ENCODE data around the gene RAD9A.
A peak's percentile ranks its signal among the peaks of the same experiment; 100 is the strongest.

The RAD9A gene

DNA sequence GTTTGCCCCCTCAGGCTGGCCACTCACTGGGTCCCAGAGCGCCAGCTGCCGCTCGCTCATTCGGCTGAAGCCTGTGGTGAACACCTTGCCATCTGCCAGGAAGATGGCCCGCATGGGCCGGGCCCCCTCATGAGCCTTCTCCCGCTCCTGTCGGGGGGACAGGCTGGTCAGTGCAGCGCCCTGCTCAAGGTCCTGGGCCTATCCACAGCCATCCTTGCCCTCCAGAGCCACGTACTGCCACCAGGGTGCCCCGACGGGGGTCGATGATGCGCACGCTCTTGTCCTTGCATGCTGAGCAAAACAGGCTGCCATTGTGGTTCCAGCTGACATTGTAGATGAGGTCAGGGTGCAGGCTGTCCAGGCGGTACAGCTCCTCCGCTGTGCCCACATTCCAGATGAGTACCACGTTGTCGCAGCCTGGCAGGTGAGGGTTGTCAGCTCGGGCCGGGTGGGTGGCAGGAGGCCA lies 49.3 kb downstream of the RAD9A start:
- TF ChIP-seq, protein P1, sequence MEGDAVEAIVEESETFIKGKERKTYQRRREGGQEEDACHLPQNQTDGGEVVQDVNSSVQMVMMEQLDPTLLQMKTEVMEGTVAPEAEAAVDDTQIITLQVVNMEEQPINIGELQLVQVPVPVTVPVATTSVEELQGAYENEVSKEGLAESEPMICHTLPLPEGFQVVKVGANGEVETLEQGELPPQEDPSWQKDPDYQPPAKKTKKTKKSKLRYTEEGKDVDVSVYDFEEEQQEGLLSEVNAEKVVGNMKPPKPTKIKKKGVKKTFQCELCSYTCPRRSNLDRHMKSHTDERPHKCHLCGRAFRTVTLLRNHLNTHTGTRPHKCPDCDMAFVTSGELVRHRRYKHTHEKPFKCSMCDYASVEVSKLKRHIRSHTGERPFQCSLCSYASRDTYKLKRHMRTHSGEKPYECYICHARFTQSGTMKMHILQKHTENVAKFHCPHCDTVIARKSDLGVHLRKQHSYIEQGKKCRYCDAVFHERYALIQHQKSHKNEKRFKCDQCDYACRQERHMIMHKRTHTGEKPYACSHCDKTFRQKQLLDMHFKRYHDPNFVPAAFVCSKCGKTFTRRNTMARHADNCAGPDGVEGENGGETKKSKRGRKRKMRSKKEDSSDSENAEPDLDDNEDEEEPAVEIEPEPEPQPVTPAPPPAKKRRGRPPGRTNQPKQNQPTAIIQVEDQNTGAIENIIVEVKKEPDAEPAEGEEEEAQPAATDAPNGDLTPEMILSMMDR (IDR thresholded peaks at IDR 0.05; ENCODE audit: low read depth, low read length, missing control alignments): no peak
- DNase-seq (ENCODE audit: extremely low read depth, low read depth): no peak
- H3K4me3 ChIP-seq (replicated peaks; ENCODE audit: low read depth, low read length): no peak overlapping the region

GRCh38 chr11:67441731-67442351 lies 50.1 kb downstream of the RAD9A start:
- no peak for DNase-seq (ENCODE audit: extremely low read depth, low read depth)
- no peak overlapping the region for H3K4me3 ChIP-seq (replicated peaks; ENCODE audit: low read depth, low read length)
- TF ChIP-seq, protein P1 (IDR thresholded peaks at IDR 0.05; ENCODE audit: low read depth, low read length, missing control alignments): no peak

DNA sequence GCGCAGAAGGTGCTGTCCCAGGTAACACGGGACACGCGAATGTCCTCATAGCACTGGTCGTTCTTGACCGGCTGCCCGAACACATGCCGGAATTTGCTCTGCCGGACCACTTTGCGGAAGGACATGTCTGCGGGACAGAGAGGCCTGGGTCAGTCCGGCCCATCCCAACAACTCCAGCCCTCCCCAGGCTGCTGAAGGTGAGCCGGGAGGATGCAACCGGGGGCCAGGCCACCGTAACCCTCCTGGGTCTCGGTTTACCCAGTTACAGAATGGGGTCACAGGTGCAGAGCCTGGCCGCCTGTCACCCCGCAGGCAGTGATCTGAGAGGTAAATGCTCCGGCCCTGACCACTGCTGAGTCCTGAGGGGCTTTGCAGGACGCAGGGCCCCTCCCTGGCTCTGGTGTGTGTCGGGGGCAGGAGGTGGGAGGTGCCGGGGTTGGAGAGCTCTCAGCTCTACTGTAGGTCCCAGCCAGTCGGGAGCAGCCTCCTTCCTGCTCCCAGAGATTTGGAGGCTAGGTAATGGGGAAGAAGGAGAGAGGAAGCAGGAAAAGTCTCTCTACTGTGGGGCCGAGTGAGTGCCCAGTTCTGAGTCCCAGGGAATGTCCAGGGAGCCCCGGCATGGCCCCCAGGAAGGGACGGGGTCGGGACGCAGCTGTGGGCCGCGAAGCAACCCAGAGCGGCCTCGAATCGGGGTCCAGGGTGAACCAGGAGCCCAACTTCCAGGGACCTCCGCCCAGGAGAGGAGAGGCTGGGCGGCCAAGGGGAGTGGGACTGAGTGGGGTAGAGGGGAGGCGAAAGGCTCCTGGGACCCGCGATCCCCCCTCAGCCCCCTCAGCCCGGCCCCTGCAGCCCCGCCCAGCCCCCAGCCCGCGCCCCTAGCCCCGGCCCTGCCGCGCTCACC lies 51.0 kb downstream of the RAD9A start:
- TF ChIP-seq, protein P1 (IDR thresholded peaks at IDR 0.05; ENCODE audit: low read depth, low read length, missing control alignments): no peak

DNA sequence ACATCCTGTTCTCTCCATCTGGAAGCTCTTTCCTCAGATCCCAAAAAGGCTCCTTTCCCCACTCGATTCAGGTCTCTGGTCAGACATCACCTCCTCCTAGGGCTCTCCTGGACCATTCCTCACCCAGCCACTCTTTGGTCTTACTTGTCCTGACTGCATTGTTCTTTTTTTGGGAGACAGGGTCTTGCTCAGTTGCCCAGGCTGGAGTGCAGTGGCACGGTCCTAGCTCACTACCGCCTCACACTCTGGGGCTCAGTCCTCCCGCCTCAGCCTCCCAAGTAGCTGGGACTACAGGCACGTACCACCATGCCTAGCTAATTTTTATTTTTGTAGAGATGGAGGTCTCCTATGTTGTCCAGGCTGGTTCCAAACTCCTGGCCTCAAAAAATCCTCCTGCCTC lies 53.7 kb downstream of the RAD9A start:
- H3K4me3 ChIP-seq (replicated peaks; ENCODE audit: low read depth, low read length): no peak overlapping the region
- TF ChIP-seq, protein P1 (IDR thresholded peaks at IDR 0.05; ENCODE audit: low read depth, low read length, missing control alignments): no peak
- no peak for DNase-seq (ENCODE audit: extremely low read depth, low read depth)

More for the DNA sequence above, 51.0 kb downstream of the RAD9A start:
- peak overlapping the region; percentile 75 for H3K4me3 ChIP-seq (replicated peaks; ENCODE audit: low read depth, low read length)
- no peak for DNase-seq (ENCODE audit: extremely low read depth, low read depth)

Measured in HFF-Myc (cell line).